Stimulated activated CD8-positive, alpha-beta memory T cell treated with anti-CD3 and anti-CD28 coated beads, Interleukin-4, amount 100 ng/mL, for 4 hours (primary cell): ENCODE measurements around the gene HEY2.
"Not testable (repeated sequence)": the region's sequence is repeated elsewhere in the genome, so short reads cannot be mapped to it uniquely, and the experiment has no call there.

ENCODE experiments used
- DNase-seq, 2 donors: peaks; one replicate each; pipeline ENCODE4 v3.0.0-alpha.2; 2020; ENCODE audit warnings: low read depth in 2 of 2, low spot score in 1 of 2

The HEY2 gene

DNA sequence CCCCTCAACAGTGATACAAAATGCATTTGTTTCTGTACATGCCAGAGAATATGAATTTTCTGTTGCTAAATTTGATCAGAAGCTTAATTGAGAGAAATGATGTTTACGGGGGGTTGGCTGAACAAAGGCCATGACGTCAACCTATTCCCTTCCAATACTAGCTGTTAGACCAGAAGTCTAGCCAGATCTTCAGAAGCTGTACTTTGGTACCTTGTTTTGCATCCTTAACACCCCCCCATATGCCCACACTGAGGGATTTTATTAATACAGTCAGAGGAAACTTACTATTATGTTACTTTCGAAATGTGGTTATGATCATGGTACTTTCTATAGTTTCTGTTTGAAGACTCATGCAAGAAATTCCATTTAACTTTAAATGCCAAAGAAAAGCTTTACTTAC is 44.4 kb downstream of the HEY2 start:
- no peak for DNase-seq

GRCh38 chr6:125794342-125795137 is 45.1 kb downstream of the HEY2 start:
- DNase-seq, result no peak

- DNase-seq, result no peak
Measured at GRCh38 chr6:125795301-125795700, 45.9 kb downstream of the HEY2 start.

- DNase-seq, result no peak
Measured at GRCh38 chr6:125797120-125797885, 47.9 kb downstream of the HEY2 start.

GRCh38 chr6:125797886-125798444 is 48.5 kb downstream of the HEY2 start:
- DNase-seq, result no peak

DNA sequence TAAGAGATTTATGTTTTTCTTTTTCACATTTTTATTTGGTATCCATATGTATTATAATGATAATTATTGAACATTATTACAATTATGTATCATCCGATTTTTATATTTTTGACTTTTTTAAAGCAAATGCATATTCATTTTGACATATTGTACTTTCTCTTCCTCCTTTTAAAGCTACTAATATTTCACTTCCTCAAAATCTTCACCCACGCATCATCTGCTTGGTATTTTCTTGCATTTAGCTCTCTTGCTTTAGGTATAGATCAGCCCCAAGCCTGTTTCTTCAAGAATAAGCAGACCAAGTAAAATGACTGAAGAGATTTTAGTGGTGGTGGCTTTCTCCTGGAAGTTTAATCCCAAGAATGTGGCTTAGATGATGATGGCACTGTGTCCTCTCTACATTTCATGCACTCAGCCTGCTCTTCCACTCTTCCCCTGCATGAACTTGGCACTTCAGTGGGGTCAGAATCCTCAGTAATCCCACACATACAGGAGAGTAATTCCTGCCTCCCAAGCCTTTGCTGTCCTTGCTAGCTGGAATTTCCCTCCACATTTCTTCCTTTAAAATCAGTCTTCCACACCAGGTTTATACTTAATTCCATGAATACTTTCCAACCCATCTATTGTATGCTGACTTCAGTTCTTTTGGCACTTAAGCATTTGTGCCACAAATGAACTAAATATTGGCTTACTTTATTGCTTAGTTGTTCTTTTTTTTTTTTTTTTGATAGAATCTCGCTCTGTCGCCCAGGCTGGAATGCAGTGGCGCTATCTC is 49.5 kb downstream of the HEY2 start:
- no peak for DNase-seq

- DNase-seq, result no peak
Measured at GRCh38 chr6:125802383-125802782, 53.0 kb downstream of the HEY2 start.

DNA sequence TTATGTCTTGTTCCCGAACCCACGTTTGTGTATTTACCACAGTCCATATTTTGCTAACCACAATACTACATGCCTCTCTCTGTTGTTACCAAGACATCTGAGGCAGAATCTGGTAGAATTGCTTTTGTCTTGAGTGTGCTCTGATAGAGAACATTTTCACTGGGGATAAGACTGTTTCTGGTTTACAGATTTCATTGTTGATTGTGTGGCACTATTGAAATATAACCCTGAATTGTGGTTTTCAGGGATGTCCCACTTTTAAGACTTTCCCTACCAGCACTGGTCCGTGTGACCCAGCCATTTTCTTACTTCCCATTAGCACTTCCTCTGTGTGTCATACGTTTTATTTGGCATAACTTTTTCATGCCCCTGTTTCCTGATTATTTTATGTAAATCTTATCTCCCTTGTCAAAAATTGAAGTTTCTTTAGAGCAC is 53.5 kb downstream of the HEY2 start:
- DNase-seq, result no peak

- DNase-seq, result no peak
Measured at GRCh38 chr6:125804264-125804663, 54.8 kb downstream of the HEY2 start.

- not testable (repeated sequence) for DNase-seq
Measured at GRCh38 chr6:125804866-125805425, 55.5 kb downstream of the HEY2 start.

GRCh38 chr6:125806813-125807212 is 57.4 kb downstream of the HEY2 start:
- DNase-seq, result no peak

DNA sequence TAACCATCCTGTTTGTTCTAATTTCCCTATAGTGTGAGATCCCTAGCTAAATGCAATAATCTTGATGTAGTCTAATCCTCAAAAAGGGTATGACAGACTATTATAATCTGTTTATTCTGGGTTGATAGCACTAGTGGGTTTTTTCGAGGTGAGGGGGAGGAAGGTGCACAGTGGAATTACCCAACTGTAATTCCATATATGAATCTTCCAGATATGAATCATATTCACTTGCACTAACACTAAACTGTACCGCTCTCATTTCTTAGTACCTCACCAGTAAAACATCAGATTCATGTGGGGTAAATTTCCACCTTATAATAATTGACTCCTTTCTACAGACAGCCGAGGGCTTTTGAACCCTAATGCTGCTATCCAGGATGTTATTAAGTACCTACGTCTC is 57.9 kb downstream of the HEY2 start:
- no peak for DNase-seq

DNA sequence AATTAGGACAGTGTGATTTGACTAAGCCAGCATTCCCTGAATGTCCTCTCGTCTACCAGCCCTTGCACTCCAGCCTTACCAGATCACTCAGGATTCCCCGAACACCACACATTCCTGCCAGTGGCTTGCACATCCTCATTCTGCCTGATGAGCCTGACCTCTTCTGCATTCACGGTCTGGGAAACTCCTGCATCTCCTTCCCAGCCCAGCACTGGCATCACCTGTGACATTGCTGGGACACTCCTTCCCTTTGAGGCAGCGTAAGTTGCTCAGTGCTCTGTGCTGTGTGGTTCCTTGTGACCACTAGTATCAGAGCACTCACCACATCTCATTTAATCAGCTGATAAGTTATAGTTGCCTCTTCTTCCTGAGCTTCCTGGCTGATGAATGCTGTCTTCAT is 58.6 kb downstream of the HEY2 start:
- no peak for DNase-seq

- no peak for DNase-seq
Measured at GRCh38 chr6:125808591-125808990, 59.2 kb downstream of the HEY2 start.

GRCh38 chr6:125809570-125810170 is 60.2 kb downstream of the HEY2 start:
- DNase-seq, result no peak

- DNase-seq, result no peak
Measured at GRCh38 chr6:125810445-125810844, 61.0 kb downstream of the HEY2 start.
